ENCODE measurements around the gene OCSTAMP. TPM values are rescaled to one million over a fixed set of nuclear protein-coding genes. Genes with fewer than 3 reads are reported as not detected.

Gene OCSTAMP
- total RNA-seq, 1 donor from 2014 or later: not detected

- H3K4me3 Mint-ChIP-seq (ENCODE audit: unreplicated experiment): no peak overlapping the region
These were observed 42.6 kb downstream of the OCSTAMP start for GRCh38 chr20:46507760-46508407.

GRCh38 chr20:46505506-46505905, 44.9 kb downstream of the OCSTAMP start:
- FAIRE-seq (no peak), DNase-seq (ENCODE audit: low read depth) (no peak)
- H3K27ac Mint-ChIP-seq (ENCODE audit: unreplicated experiment): no peak overlapping the region
- no peaks in the 10 kb centered on the region for H3K4me1 Mint-ChIP-seq (ENCODE audit: low read depth, unreplicated experiment)
- H3K27ac ChIP-seq (ENCODE audit: low read depth, low read length): no peak overlapping the region
- no peaks in the 10 kb centered on the region for H4K20me1 ChIP-seq (ENCODE audit: insufficient read depth, low read length)
- H3K36me3 Mint-ChIP-seq (ENCODE audit: low read depth, unreplicated experiment): peaks cover 55% of the 10 kb centered on the region
- no peaks in the 10 kb centered on the region for H3K79me2 ChIP-seq (ENCODE audit: insufficient read depth, low read length)
- no peaks in the 10 kb centered on the region for H3K4me1 ChIP-seq (ENCODE audit: insufficient read depth, low read length)
- H3K4me3 Mint-ChIP-seq (ENCODE audit: unreplicated experiment): no peak overlapping the region
- no peak overlapping the region for H3K4me3 ChIP-seq (ENCODE audit: insufficient read depth, low read depth, low read length)
- peaks cover 37% of the 10 kb centered on the region for H3K9me3 ChIP-seq (ENCODE audit: insufficient read depth, low read depth, low read length)
- TF ChIP-seq CTCF (IDR thresholded peaks at IDR 0.05; ENCODE audit: insufficient read depth, low read depth, low read length) (no peak), EZH2 (IDR thresholded peaks at IDR 0.05; ENCODE audit: insufficient read depth, low read length) (no peak)
- no peak overlapping the region for H2AFZ ChIP-seq (ENCODE audit: low read depth, low read length)
- H3K4me2 ChIP-seq (ENCODE audit: low read length): no peak overlapping the region
- H3K36me3 ChIP-seq (ENCODE audit: insufficient read depth, low read length): peaks cover 4% of the 10 kb centered on the region
- no peaks in the 10 kb centered on the region for H3K27me3 Mint-ChIP-seq (ENCODE audit: low read depth, unreplicated experiment)
- no peaks in the 10 kb centered on the region for H3K27me3 ChIP-seq (ENCODE audit: insufficient read depth, low read length)
- peaks cover 53% of the 10 kb centered on the region for H3K9me3 Mint-ChIP-seq (ENCODE audit: unreplicated experiment)
- no peak overlapping the region for H3K9ac ChIP-seq (ENCODE audit: low read length)

More at GRCh38 chr20:46507760-46508407, 42.6 kb downstream of the OCSTAMP start:
- H3K4me3 ChIP-seq (ENCODE audit: insufficient read depth, low read depth, low read length): no peak overlapping the region
- H4K20me1 ChIP-seq (ENCODE audit: insufficient read depth, low read length): no peaks in the 10 kb centered on the region
- H3K4me2 ChIP-seq (ENCODE audit: low read length): no peak overlapping the region
- H3K27me3 Mint-ChIP-seq (ENCODE audit: low read depth, unreplicated experiment): no peaks in the 10 kb centered on the region
- FAIRE-seq (no peak), DNase-seq (ENCODE audit: low read depth) (no peak)
- H3K9me3 ChIP-seq (ENCODE audit: insufficient read depth, low read depth, low read length): peaks cover 16% of the 10 kb centered on the region
- no peak for TF ChIP-seq EZH2 (IDR thresholded peaks at IDR 0.05; ENCODE audit: insufficient read depth, low read length)
- no peak for TF ChIP-seq CTCF (IDR thresholded peaks at IDR 0.05; ENCODE audit: insufficient read depth, low read depth, low read length)
- no peaks in the 10 kb centered on the region for H3K27me3 ChIP-seq (ENCODE audit: insufficient read depth, low read length)
- no peaks in the 10 kb centered on the region for H3K79me2 ChIP-seq (ENCODE audit: insufficient read depth, low read length)
- peaks cover 32% of the 10 kb centered on the region for H3K9me3 Mint-ChIP-seq (ENCODE audit: unreplicated experiment)
- no peak overlapping the region for H3K27ac Mint-ChIP-seq (ENCODE audit: unreplicated experiment)
- peaks cover 4% of the 10 kb centered on the region for H3K36me3 ChIP-seq (ENCODE audit: insufficient read depth, low read length)
- H3K4me1 Mint-ChIP-seq (ENCODE audit: low read depth, unreplicated experiment): peaks cover 2% of the 10 kb centered on the region
- H3K4me1 ChIP-seq (ENCODE audit: insufficient read depth, low read length): peaks cover 2% of the 10 kb centered on the region
- peaks cover 36% of the 10 kb centered on the region for H3K36me3 Mint-ChIP-seq (ENCODE audit: low read depth, unreplicated experiment)
- H3K27ac ChIP-seq (ENCODE audit: low read depth, low read length): no peak overlapping the region
- H3K9ac ChIP-seq (ENCODE audit: low read length): no peak overlapping the region
- H2AFZ ChIP-seq (ENCODE audit: low read depth, low read length): no peak overlapping the region

- no peak for FAIRE-seq
- H3K4me3 Mint-ChIP-seq (ENCODE audit: unreplicated experiment): no peak overlapping the region
- H3K36me3 Mint-ChIP-seq (ENCODE audit: low read depth, unreplicated experiment): peaks cover 69% of the 10 kb centered on the region
These were observed 48.5 kb downstream of the OCSTAMP start for GRCh38 chr20:46501961-46502360.

More at GRCh38 chr20:46501961-46502360, 48.5 kb downstream of the OCSTAMP start:
- no peaks in the 10 kb centered on the region for H3K79me2 ChIP-seq (ENCODE audit: insufficient read depth, low read length)
- no peak overlapping the region for H3K4me2 ChIP-seq (ENCODE audit: low read length)
- H3K27ac Mint-ChIP-seq (ENCODE audit: unreplicated experiment): no peak overlapping the region
- TF ChIP-seq CTCF (IDR thresholded peaks at IDR 0.05; ENCODE audit: insufficient read depth, low read depth, low read length) (no peak), EZH2 (IDR thresholded peaks at IDR 0.05; ENCODE audit: insufficient read depth, low read length) (no peak)
- no peaks in the 10 kb centered on the region for H3K27me3 Mint-ChIP-seq (ENCODE audit: low read depth, unreplicated experiment)
- H2AFZ ChIP-seq (ENCODE audit: low read depth, low read length): no peak overlapping the region
- H4K20me1 ChIP-seq (ENCODE audit: insufficient read depth, low read length): no peaks in the 10 kb centered on the region
- H3K4me1 ChIP-seq (ENCODE audit: insufficient read depth, low read length): no peaks in the 10 kb centered on the region
- H3K4me3 ChIP-seq (ENCODE audit: insufficient read depth, low read depth, low read length): no peak overlapping the region
- DNase-seq (ENCODE audit: low read depth): no peak
- H3K27ac ChIP-seq (ENCODE audit: low read depth, low read length): no peak overlapping the region
- peaks cover 50% of the 10 kb centered on the region for H3K9me3 ChIP-seq (ENCODE audit: insufficient read depth, low read depth, low read length)
- H3K36me3 ChIP-seq (ENCODE audit: insufficient read depth, low read length): peaks cover 4% of the 10 kb centered on the region
- H3K27me3 ChIP-seq (ENCODE audit: insufficient read depth, low read length): no peaks in the 10 kb centered on the region
- no peak overlapping the region for H3K9ac ChIP-seq (ENCODE audit: low read length)
- H3K4me1 Mint-ChIP-seq (ENCODE audit: low read depth, unreplicated experiment): no peaks in the 10 kb centered on the region
- H3K9me3 Mint-ChIP-seq (ENCODE audit: unreplicated experiment): peaks cover 72% of the 10 kb centered on the region

All from astrocyte (in vitro differentiated cells and primary cell).